Lung (tissue), 12 donors: ENCODE data around the gene HEPH. TPM values are rescaled to one million over a fixed set of nuclear protein-coding genes. Genes with fewer than 3 reads are reported as not detected.
A peak's percentile ranks its signal among the peaks of the same experiment; 100 is the strongest.

Experiments used
- ATAC-seq: fragments of 200-7000 bp; cut with Tn5 transposase; one replicate; pipeline ENCODE4 v1.9.1; 2020; ENCODE audit warnings: moderate number of reproducible peaks; ENCODE audit not compliant: insufficient read depth, low FRiP score
- DNase-seq, 3 donors: peaks; one replicate each; pipeline ENCODE4 v3.0.0-alpha.2; 2013 to 2017
- H3K27ac ChIP-seq, 2 donors: one replicate each; pipeline ENCODE4 v1.5.1; 2013; ENCODE audit warnings: mild to moderate bottlenecking in 2 of 2, moderate library complexity in 2 of 2, control low read depth in 1 of 2, inconsistent platforms in 1 of 2, low read depth in 1 of 2, low read length in 1 of 2
- H3K27me3 ChIP-seq, 3 donors: one replicate each; pipeline ENCODE4 v1.5.1; 2013; ENCODE audit warnings: low read length in 2 of 3; ENCODE audit not compliant: control insufficient read depth in 3 of 3, insufficient read depth in 3 of 3
- H3K36me3 ChIP-seq, 4 donors: one replicate each; pipeline ENCODE4 v1.5.1; 2013; ENCODE audit warnings: low read length in 4 of 4, mild to moderate bottlenecking in 1 of 4, moderate library complexity in 1 of 4; ENCODE audit not compliant: control insufficient read depth in 4 of 4, insufficient read depth in 4 of 4
- H3K4me1 ChIP-seq, 5 donors: one replicate each; pipeline ENCODE4 v1.5.1; 2013; ENCODE audit warnings: low read length in 5 of 5, mild to moderate bottlenecking in 2 of 5, moderate library complexity in 1 of 5; ENCODE audit not compliant: control insufficient read depth in 5 of 5, insufficient read depth in 5 of 5
- H3K4me3 ChIP-seq: one replicate; pipeline ENCODE4 v1.5.1; 2013; ENCODE audit warnings: mild to moderate bottlenecking, control low read depth, moderate library complexity
- H3K9ac ChIP-seq, 2 donors: one replicate each; pipeline ENCODE4 v1.5.1; 2013; ENCODE audit warnings: low read length in 2 of 2, control low read depth in 1 of 2; ENCODE audit not compliant: insufficient read depth in 1 of 2
- H3K9me3 ChIP-seq, 4 donors: one replicate each; pipeline ENCODE4 v1.5.1; 2013; ENCODE audit warnings: low read length in 3 of 4, mild to moderate bottlenecking in 1 of 4, moderate library complexity in 1 of 4; ENCODE audit not compliant: control insufficient read depth in 4 of 4, insufficient read depth in 3 of 4
- WGBS, 2 donors: extraction: QIAGEN DNeasy Blood & Tissue Kit; methylation state at CpG; one replicate each; pipeline ENCODE4 v1.1.7; 2013; 5-methylcytosine and 5-hydroxymethylcytosine counted together
- polyA plus RNA-seq, 2 donors: library from polyadenylated mRNA; stranded (reverse); fragments of 200-250 nt; gene quantifications; one replicate each; pipeline ENCODE4 v1.2.1, GENCODE V29; 2013
- total RNA-seq, 2 donors: library from RNA; depleted of rRNA in 1 of 2; stranded (reverse); fragments of >200 nt in 1 of 2; gene quantifications; one replicate each; pipeline ENCODE4 v1.2.1, GENCODE V29; 2014 to 2021
- TF ChIP-seq, protein P1 (sequence below): IDR thresholded peaks from 2 replicates; pipeline ENCODE4 v1.5.1; 2012; ENCODE audit warnings: mild to moderate bottlenecking; ENCODE audit errors: control extremely low read depth, extremely low read depth
- donor health status: control.
- donor health status: control.
- donor health status: Bipolar disorder and iron deficiency.
- donor health status: healthy.
- donor health status: DM: yes; HTN: yes; CAD: no.

Gene HEPH
- total and polyA plus RNA-seq, 4 donors, result 1.6 to 21.1 (median 6.3) TPM

DNA sequence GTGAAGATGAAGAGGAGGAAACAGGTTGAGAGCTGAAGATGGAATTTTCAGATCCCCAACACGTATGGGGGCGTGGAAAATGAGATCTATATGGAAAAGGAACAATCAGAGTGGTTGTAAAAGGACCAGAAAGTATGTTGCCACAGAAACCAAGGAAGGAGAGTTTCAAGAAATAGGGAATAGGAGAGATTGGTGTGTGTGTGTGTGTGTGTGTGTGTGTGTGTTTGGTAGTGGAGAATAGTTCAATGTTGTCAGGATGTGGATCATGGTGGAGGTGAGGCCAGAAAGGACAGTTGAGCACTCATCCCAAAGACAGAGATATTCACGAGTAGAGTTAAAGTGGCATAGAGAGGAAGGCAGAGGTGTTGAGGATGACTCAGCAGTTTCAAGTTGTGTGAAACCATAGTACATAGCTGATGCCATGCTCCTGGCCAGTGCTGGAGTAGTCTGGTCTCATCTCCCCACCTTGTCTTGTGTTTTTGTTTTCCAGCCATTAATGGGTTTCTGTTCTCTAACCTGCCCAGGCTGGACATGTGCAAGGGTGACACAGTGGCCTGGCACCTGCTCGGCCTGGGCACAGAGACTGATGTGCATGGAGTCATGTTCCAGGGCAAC, 36.1 kb downstream of the HEPH start:
- H3K27ac ChIP-seq, result no peak overlapping the region
- no peak overlapping the region for H3K9ac ChIP-seq
- no peaks in the 10 kb centered on the region for H3K9me3 ChIP-seq
- no peak for ATAC-seq
- H3K36me3 ChIP-seq, result no peaks in the 10 kb centered on the region
- WGBS, 2 donors, result 52 to 72% methylated on average over 3 to 4 of the region's 4 CpGs
- no peak overlapping the region for H3K4me3 ChIP-seq
- no peaks in the 10 kb centered on the region for H3K27me3 ChIP-seq
- no peaks in the 10 kb centered on the region for H3K4me1 ChIP-seq
- TF ChIP-seq, protein P1, sequence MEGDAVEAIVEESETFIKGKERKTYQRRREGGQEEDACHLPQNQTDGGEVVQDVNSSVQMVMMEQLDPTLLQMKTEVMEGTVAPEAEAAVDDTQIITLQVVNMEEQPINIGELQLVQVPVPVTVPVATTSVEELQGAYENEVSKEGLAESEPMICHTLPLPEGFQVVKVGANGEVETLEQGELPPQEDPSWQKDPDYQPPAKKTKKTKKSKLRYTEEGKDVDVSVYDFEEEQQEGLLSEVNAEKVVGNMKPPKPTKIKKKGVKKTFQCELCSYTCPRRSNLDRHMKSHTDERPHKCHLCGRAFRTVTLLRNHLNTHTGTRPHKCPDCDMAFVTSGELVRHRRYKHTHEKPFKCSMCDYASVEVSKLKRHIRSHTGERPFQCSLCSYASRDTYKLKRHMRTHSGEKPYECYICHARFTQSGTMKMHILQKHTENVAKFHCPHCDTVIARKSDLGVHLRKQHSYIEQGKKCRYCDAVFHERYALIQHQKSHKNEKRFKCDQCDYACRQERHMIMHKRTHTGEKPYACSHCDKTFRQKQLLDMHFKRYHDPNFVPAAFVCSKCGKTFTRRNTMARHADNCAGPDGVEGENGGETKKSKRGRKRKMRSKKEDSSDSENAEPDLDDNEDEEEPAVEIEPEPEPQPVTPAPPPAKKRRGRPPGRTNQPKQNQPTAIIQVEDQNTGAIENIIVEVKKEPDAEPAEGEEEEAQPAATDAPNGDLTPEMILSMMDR, result no peak
- DNase-seq, result no peak

DNA sequence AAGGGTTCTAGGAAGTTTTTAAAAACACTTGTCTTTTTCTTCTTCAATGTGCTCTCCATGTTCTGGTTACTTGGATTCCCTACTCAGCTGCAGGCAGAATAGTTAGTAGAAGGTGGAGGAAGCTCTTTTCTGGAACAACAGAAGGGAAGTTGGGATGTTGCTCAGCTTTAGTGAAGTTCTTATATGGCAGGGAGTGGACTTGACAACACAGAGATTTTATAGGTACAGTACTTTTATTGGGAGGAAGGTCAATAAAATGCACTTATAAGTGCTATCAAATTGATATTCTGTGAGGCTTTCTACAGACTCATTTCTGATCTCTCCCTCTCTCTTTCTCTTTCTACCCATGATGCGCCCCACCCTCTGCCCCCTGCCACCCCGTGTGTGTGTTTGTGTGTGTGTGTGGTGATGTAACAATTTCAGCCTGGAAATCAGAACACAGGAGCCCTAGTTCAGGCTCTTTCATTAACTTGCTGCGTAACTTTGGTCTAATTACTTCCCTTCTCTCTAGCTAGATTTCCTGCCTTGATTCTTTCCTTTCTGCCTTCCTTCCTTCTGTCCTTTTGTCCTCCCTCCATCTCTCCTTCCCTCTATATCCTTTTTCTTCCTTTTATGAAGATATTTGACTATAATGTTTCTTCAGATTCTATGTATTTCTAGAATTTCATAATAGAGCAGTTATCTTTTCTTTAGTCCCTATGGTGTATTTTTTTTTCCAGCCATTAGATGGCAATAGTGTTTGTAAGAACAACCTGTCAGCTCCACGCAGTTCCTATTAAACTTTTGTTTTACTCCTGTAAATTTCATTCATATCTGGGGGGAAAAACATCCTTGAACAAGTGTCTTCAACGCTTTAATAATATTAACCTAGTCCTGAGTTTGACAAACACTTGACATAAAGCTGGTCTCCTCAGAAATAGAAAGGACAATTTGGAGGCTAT, 37.1 kb downstream of the HEPH start:
- 24 to 30% methylated on average over 3 to 5 of the region's 5 CpGs for WGBS, 2 donors

DNA sequence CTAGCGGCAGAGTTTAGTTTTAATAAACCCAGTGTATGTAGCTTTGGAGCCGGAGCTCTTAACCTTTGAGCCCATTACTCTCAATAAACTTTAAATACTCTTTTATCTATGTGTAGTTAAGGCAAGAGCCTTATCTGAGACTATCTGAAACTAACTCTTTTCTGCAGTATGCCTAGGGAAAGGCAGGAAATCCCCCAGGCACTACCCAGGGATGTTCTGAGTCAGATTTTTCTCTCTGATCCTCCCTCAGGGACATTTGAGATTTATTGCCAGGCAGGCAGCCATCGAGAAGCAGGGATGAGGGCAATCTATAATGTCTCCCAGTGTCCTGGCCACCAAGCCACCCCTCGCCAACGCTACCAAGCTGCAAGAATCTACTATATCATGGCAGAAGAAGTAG, 39.1 kb downstream of the HEPH start:
- Histone ChIP-seq H3K36me3 (peaks cover 0 to 3% (median 0%) of the 10 kb centered on the region in 4 donors), H3K4me3 (no peak overlapping the region), H3K27ac (no peak overlapping the region), H3K4me1 (no peaks in the 10 kb centered on the region), H3K9ac (no peak overlapping the region), H3K27me3 (no peaks in the 10 kb centered on the region), H3K9me3 (no peaks in the 10 kb centered on the region)
- TF ChIP-seq, protein P1, result no peak
- WGBS, 2 donors, result 63 to 90% methylated on average over 5 of the region's 5 CpGs
- ATAC-seq (no peak), DNase-seq (no peak)

More for the DNA sequence above, 37.1 kb downstream of the HEPH start:
- no peaks in the 10 kb centered on the region for H3K4me1 ChIP-seq
- H3K27me3 ChIP-seq, result no peaks in the 10 kb centered on the region
- TF ChIP-seq, protein P1, result no peak
- no peak overlapping the region for H3K4me3 ChIP-seq
- DNase-seq (peak in 2 of 3 donors; percentile 1 to 10), ATAC-seq (no peak)
- no peaks in the 10 kb centered on the region for H3K36me3 ChIP-seq
- no peak overlapping the region for H3K27ac ChIP-seq
- no peak overlapping the region for H3K9ac ChIP-seq
- H3K9me3 ChIP-seq, result no peaks in the 10 kb centered on the region
